ENCODE data around the gene TUBB4B.

- TF ChIP-seq ZBTB26 (tag by site-specific recombination; optimal IDR thresholded peaks at IDR 0.05) (no peak), CTCF (tag by site-specific recombination; IDR thresholded peaks at IDR 0.05) (no peak), ZBTB44 (tag by site-specific recombination; IDR thresholded peaks at IDR 0.05) (no peak), ELK4 (IDR thresholded peaks at IDR 0.05; ENCODE audit: borderline replicate concordance, low read depth, low read length) (no peak), ZFP3 (tag by site-specific recombination; IDR thresholded peaks at IDR 0.05; ENCODE audit: low read depth) (no peak), ZNF140 (tag by site-specific recombination; IDR thresholded peaks at IDR 0.05) (no peak), ZNF768 (tag by site-specific recombination; IDR thresholded peaks at IDR 0.05) (no peak), ZNF214 (tag by site-specific recombination; IDR thresholded peaks at IDR 0.05; ENCODE audit: borderline replicate concordance) (no peak), TRIM28 (IDR thresholded peaks at IDR 0.05; ENCODE audit: borderline replicate concordance, low read length) (no peak), ZNF843 (tag by site-specific recombination; IDR thresholded peaks at IDR 0.05) (no peak), ZNF175 (tag by site-specific recombination; IDR thresholded peaks at IDR 0.05) (no peak), ZNF416 (tag by site-specific recombination; IDR thresholded peaks at IDR 0.05) (no peak), ZNF24 (tag by site-specific recombination; IDR thresholded peaks at IDR 0.05) (no peak)
Measured at GRCh38 chr9:137202966-137203365, 38.1 kb upstream of the TUBB4B start.

Data from HEK293 (cell line).